HG03442 (cell line): ENCODE data around the gene ACOT11.

ENCODE experiments used
- ATAC-seq: cut with Tn5 transposase; IDR thresholded peaks from one replicate; pipeline ENCODE4 v1.9.1; 2021; ENCODE audit warnings: mild to moderate bottlenecking, moderate library complexity; ENCODE audit not compliant: unreplicated experiment

Gene ACOT11

DNA sequence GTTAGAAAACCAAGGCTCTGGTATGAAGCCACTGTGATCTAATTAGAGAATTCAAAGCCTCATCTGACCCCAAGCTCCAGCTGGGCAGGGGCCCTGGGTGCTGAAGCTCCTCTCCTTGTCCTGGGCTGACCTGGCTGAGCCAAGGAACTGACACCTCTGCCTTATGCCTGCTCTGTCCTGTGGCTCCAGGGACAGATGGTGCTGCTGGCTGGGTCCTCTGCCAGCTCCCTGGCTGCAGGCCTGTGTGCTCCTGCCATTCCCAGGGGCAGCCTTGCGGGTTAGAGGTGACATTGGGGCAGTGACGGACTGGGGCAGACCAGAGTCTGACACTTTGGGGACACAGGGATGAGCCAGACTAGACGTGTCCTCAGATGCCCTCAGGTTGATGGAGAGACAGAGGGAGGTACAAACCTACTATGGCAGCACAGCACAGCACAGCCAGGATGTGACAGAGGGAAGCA is 11.8 kb downstream of the ACOT11 start:
- no peak for ATAC-seq

DNA sequence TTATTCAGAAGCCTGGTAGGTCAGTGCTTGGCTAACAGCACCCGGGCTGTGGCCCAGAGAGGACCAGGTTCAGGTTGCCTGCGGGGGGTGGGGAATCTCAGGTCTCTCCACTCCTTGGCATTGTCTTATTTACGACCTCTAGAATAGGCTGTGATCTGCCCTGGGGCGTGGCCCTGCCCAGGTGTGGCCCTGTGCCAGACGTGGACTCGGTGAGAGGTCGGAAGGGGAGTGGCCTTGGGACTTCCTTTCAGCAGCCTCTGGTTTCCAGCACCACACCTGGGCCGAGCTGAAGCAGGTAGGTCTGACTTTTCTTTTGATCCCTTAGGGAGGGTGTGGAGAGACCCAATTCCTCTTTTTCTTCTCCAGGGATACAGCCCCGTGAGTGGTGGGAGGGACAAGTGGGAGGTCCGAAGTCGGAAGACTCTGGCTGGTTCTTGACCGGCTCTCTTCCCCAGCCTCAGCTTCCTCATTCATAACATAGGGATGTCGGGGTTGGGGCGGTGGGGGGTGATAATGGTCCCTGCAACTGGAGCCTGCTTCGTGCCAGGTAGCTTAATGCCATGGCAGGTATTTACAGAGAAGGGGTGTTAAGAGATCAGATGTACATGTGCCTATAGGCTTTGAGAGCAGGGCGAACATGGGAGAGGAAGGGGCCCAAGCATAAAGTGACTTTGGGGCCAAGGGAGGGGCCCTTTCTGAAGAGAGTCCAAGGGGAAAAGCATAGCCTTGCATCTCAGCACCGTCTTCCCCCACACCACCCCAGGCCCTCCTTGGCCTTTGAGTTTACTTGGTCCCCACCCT is 16.5 kb downstream of the ACOT11 start:
- ATAC-seq, result no peak

DNA sequence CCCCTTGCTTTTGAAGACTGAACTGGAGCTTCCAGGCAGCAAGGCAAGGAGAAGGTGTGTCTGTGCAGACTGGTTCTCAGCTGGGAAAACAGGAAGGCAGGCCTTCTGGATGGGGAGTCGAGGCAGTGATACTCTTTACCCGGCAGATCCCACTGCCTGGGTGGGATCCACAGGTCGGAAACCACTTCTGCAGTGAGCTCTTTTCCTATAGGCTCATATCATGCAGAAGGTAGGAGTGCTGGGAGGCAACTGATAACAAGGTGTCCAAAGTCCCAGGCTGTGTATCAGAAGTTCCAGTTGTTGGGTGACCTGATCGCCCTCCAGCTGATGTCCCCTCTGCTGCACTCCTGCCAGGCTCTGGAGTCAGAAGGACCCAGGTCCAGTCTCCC is 17.1 kb downstream of the ACOT11 start:
- ATAC-seq, result no peak

DNA sequence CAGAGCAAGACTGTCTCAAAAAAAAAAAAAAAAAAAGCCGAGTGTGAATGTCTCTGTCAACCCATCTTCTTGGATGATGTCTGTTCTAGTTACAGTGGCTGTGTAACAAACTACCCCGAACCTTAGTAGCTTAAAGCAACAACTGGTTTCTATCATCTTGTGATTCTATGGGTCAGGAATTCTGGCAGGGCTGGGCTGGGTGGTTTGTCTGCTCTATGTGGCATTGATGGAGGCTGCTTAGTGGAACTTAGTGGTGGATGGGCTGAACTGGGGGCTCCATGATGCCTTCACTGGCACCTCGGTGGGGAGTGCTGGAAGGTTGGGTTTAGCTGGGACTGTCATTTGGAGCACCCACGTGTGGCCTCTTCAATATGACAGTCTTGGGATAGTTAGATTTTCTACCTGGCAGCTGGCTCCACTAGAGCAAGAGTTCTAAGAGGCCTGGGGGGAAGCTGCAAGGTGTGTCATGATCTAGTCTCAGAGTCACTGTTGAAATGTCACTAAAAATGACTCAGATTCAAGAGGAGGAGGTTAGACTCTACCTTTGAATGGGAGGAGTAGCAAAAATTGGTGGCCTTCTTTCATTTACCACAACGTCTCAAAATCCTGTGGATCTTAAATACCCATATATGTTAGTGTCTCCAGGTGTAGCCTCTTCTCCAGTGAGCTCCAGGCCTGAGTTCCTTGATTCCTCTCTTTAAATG is 18.6 kb downstream of the ACOT11 start:
- ATAC-seq, result no peak

DNA sequence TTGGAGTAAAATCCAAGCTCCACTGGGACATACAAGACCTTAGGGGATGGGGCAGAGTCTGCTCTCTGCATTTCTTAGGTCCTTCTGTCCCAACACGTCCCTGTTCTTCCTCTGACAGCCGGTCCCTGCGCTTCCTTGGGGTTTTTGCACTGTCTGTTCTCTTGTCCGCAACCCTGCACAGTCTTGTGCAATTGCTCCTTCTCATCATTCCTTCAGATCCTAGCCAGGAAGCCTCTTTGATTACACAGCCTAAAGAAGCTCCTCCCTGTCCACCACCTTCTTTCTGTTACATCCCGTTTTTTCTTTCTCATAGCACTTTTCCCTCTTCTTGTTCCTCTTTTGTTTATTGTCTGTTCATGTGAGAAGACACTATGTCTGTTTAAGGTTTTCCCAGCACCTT is 19.9 kb downstream of the ACOT11 start:
- no peak for ATAC-seq

DNA sequence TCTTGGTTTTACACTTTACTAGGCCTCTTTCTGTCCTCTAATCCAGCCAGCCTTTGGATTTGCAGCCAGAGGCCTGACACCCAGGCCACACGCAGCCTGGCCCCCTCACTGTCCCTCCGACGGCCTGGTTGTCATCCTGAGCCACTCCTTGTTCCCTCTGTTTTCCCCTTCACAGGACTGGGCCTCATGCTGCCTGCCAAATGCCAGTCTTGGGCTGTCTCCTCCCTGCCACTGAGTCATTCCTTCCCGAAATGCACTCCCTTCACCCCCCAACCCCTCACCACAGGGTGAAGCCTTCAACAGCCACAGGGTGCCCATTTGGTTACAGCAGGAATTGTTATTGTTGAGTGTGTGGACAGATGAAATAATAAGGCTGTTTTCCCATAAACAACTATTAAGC is 21.3 kb downstream of the ACOT11 start:
- no peak for ATAC-seq

DNA sequence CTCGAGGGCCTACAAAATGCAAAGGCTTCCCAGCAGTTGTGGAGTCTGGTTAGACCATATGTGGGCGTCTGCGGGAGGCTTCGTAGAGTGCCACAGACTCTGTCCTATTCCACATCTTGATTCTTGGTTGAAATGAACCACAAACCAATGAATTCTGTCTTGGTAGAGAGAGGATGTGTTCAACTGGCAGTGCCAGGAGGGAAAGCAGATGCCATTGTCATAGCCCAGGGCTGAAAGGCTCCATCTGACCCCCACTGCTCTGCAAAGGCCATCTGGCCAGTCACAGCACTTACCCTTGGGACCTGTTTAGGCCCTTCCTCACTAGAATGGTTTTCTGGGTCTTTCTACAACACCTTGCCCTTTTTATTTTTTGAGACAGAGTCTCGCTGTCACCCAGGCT is 22.1 kb downstream of the ACOT11 start:
- no peak for ATAC-seq

DNA sequence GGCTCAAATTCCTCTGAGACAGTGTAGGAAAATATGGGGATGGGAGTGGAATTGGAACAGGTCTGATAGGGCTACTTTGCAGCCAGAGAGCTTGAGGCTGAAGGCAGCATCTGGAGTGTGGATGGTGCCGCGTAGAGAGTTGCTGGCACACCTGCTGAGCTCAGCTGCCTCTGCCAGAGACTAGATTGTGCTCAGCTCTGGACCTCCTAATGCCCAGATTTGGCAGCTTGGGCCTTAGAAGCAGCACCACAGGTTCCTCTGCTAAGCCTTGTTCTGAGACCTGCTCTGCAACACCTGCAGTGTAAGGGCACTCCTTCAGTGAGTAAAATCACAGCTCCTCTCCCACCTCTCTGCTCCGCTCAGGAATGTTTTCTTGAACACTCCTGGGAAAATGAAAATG is 23.3 kb downstream of the ACOT11 start:
- ATAC-seq, result no peak

DNA sequence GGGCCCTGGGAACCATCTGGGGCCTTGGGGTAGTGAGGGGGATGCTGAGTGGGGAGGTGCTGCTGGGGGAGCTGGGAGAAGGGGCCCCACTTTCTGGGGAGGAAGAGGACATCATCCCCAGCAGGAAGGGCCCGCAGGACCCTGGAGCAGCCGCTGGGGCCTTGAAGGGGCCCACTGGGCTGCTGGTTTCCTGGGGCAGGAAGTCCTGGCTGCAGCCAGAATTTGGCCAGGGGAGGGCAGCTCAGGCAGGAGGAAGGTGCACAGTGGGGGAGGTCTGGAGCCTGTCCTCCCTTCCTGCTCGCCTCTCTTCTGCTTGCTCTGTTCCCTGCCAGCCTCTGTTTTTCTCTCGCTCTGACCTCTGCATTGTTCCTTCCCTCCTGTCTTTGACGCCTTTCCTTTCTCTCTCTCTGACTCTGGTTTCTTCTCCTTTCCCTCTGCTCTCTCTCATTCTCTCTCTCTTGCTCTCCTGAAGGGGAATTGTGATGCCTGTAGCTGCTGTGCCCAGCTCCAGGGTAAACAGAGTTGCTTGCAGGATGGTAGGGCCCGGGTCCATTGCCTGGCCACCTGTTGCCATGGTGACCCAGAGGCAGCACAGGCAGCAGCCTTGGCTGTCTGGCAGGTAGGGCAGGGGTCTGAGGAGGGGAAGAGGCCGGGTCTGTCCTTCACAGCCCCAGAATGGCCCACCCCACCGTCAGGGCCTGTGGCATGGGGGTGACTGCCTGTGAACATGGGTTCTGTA is 23.9 kb downstream of the ACOT11 start:
- no peak for ATAC-seq

DNA sequence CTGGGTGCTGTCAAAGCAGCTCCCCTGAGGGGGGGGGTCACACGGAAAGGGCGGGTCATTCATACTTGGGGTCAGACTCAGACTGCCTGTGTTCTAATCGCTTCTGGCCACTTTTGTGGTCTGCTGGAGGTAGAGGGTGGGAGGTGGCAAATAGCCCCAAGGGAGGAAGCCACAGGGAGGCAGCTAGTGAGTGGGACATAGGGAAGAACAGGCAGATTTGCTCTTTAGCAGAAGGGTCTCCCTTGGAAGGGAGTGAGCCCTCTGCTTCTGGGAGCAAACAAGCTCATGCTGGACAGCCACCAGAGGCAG is 24.5 kb downstream of the ACOT11 start:
- ATAC-seq, result no peak

DNA sequence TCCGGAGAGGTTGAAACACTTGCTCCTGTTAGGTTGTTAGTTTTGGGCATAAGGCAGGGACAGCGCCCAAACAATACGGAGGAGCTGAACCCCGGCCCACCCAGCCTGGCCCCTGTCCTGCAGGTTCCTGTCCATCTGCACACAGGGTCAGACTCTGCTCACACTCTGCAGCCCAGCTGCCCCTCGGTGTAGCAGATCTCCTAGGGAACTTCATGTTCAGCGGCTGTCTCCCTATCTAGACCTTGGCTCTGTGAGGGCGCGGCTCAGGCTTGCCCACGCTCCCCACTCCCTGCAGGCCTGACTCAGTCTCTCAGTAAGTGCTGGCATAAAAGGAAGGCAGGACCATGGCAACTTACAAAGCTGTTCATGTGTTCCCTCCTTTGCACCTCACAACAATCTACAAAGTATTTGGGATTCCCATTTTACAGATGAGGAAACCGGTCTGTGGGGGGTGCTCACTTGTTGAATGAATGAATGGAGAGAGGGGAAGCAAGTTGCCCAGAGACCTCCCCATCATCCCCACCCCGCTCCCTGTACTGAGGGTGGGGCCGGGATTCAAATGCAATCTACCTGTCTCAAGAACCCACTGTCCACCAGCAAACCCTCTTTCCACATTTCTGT is 26.2 kb downstream of the ACOT11 start:
- no peak for ATAC-seq

DNA sequence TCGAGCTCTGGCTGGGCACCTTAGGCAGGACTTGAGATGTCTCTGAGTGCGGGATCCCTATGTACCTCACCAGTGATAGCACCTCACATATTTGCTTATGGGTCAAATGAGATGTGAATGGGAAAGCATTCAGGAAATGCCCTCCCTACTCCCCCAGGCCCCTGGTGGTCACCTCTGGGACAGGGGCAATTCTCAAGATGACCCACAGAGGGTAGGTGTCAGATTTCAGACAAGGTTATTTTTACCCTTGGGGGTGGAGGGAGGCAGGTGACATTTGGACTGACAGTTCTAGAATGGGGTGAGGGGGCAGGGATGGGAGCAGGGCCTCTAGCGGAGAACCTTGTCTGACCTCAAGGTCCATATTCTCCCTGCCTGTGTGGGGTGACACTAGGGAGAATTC is 27.1 kb downstream of the ACOT11 start:
- ATAC-seq, result no peak

DNA sequence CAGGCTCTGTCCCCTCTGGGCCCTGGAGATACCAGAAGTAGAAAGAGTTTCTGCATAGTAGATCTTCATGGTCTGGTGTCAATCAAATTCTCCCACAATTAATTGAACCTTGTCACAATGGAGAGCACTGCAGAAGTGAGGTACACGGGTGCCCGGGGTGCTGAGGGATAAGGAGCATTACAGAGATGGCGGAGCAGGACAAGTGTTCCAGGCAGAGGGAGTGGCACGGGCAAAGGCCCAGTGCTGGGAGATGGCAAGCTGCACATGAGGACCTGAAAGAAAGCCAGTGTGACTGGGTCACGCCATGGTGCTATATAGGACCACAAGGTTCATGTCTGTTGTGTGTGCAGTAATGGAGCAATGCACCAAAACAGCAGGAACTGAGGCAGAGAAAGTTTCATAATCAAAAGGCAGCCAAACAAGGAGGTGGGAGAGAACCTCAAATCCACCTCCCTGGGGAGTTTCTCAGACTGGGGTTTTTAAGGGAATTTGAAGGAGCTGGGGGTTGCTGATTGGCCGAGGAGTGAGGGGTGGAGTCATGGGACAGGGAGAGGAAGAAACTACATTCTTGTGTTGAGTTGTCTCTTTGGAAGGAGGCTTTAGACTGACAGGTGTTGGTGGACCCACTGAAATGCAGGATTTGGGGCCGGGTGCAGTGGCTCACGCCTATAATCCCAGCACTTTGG is 27.7 kb downstream of the ACOT11 start:
- no peak for ATAC-seq

DNA sequence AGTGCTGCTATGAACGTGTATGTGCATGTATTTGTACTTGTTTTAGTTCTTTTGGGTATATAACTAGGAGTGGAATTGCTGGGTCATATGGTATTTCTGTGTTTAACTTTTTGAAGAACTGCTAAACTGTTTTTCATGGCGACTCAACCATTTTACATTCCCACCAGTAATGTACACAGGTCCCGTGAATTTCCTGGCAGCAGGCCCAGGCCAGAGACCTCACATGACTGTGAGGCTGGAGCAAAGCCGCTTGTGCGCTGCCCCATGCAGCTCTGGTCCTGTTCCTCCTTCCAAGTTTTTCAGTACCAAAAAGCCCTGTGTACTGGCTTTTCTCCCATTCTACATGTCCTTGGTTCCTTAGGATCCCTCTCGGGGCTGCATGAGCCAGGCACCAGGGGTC is 29.6 kb downstream of the ACOT11 start:
- ATAC-seq, result no peak

DNA sequence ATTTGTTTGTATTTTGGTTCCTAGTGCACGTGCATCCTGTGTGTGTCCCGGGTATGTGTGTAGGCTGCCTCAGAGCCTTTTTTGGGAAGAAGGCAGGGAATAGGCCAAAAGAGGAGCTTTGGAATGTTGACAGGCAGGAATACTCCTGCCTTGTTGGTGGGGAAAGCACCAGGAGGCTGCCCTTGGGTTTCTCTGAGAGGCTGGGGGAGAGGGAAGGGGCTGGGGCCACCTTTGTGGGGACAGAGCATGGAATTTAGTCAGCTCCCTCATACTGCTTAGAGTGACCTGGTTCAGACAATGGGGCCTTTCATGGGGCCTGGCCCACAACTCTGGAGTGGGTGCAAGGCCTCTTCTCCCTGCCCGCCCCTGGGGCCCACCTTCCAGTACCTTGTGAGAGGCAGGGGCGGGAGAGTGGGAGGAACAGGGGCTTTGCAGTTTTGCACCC is 31.3 kb downstream of the ACOT11 start:
- no peak for ATAC-seq

DNA sequence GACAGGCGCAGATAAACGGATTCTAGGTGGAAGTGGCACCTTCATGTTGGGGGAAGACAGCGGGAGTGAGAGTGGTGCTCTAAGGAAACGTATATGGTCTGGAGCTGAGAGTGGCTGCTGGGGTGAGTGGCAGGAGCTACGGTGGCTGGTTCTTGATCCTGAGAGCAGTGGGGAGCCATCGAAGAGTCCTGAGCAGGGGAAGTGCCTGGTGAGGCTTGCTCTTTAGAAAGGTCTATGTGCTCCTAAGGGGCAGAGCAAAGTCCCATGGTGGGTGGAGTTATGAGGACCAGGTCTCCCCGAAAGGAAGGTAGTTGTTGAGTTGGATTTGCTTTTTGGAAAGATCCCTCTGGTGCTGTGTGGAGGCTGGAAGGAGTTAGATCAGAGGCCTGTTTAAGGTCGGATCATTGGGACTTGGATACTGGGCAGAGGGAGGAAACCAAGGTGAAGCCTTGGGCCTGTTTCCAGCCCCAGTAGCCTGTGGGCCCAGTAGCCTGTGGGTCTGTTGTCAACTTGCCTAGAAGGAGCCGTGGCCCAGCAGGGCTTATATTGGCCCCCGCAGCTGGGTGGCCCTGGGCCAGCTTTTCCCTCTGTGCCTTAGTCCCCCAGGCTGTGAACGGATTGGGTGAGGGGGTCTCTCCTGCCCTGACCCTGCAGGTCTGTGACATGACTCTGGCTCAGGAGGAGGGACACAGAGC is 33.0 kb downstream of the ACOT11 start:
- no peak for ATAC-seq

DNA sequence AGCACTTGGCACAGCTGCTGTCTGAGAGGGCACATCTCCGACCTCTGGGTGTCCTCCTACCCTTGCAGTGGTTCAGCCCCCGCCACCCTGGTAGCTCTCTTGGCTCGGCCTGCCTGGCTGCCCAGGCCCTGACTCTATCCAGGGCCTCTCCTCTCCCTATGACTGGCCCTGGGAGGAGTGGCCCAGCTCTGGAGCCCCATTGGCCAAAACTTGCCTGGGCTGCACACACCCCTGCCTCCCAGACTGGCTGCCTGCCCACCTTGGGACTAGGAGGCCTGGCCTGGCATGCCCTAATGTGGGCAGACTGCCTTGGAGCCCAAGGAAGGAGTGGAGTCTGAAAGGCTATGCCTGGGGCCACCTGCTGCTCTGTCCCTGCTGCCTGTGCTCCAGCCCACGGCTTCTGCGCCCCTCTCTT is 33.6 kb downstream of the ACOT11 start:
- ATAC-seq, result no peak

DNA sequence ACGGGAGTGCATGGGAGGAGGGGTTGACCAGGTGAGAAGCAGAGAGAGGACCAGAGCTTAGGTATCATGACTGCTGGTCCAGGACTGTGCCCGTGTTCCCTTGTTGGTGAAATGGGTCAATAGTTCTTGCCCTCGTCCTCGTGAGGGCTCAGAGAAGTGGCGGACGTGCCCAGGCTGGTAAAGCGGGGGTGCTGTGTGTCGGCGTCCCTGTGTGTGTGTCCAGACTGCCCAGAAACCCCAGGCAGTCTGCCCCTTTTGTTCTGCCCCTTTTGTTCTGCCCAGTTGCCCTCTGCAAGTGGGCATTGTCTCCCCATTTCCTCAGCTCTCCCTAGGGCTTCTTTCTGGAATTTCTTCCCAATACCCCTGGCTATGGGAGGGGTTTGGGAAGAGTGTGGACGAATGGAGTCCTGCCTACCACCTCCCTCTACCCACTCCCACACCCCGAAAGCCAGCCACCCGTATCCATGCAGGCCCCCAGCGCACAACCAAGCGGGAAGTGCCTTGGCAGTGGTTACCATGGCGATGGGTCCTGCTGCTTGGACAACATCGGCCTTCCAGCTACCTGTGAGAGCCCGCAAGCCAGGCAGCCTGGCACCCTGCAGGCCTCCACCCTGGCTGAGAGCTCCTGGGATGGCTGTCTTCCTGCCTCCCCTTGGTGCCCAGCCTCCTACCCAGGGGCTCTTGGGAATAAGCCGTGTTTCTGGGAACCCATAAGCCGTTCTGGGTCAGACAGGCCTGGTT is 34.7 kb downstream of the ACOT11 start:
- ATAC-seq, result no peak

DNA sequence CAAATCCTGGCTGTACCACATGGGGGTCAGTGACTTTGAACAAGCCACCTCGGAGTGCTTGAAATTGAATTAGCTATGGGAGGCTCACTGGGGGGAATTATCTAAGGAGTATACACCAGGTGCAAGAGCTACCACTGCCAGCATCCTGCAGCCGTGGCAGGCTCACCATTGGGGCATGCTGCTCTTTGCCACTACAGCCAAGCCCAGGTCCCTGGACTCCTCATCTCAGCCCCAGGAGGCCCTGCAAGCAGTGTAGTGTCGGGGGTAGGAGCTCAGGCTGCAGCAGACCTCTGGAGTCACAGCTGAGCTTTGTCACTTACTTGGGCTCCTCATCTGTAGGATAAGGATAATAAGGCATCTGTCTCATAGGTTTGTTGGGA is 35.3 kb downstream of the ACOT11 start:
- ATAC-seq, result no peak

DNA sequence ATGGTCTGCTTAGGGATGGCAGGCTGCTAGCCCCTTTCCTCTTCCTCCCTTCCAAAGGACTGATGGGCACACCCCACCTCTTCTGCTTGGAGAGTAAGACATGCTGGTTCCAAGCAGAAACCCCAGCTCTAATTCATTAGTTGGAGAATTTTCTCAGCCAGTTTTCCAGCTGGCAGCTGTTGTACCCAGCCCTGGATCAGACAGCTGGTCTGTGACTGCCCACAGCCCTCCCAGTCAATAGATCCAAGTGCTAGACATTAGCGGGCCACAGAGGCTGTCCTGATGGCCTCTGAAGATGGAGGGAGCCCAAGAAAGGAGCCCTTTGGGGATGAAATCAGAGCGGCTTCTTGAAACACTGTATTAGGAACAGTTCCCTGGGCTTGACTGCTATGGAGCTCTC is 35.8 kb downstream of the ACOT11 start:
- ATAC-seq, result no peak
